Measurements from ENCODE around the gene UGT1A8.

DNA sequence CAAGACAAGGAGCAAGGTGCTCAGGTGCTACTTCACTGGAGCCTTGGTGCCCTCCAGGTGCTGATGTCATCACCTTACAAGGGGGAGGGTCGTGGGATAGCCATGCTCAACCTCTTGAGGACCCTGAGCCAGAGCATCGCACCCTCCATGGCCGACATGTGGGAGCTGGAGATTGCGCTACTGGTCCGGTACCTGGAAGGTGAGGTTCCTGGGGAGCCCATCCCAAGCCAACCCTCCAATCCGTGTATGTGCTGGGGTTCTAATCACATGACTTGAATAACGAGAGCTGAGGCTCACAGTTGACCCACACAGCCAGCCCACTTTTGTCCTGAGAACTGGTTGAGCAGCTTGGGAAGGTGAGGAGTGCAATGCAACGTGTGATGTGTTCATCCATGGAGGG lies 186.6 kb downstream of the UGT1A8 start:
- TF ChIP-seq, protein P1, sequence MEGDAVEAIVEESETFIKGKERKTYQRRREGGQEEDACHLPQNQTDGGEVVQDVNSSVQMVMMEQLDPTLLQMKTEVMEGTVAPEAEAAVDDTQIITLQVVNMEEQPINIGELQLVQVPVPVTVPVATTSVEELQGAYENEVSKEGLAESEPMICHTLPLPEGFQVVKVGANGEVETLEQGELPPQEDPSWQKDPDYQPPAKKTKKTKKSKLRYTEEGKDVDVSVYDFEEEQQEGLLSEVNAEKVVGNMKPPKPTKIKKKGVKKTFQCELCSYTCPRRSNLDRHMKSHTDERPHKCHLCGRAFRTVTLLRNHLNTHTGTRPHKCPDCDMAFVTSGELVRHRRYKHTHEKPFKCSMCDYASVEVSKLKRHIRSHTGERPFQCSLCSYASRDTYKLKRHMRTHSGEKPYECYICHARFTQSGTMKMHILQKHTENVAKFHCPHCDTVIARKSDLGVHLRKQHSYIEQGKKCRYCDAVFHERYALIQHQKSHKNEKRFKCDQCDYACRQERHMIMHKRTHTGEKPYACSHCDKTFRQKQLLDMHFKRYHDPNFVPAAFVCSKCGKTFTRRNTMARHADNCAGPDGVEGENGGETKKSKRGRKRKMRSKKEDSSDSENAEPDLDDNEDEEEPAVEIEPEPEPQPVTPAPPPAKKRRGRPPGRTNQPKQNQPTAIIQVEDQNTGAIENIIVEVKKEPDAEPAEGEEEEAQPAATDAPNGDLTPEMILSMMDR (IDR thresholded peaks at IDR 0.05; ENCODE audit: low read depth, low read length) = no peak
- TF ChIP-seq EZH2phosphoT487 (IDR thresholded peaks at IDR 0.05; ENCODE audit: low read depth) = no peak

Data from OCI-LY3 (cell line).